GM23338 (cell line): ENCODE results near the gene NT5DC3. TPM values are rescaled to one million over a fixed set of nuclear protein-coding genes. Genes with fewer than 3 reads are reported as not detected.

Experiments used
- CREB1 ChIP-seq: fragments of 250-450 bp; sonication (Bioruptor Pico); IDR thresholded peaks from 2 replicates; pipeline ENCODE4 v1.5.0; 2020; ENCODE audit warnings: low read depth, mild to moderate bottlenecking, moderate library complexity
- EZH2phosphoT487 ChIP-seq: fragments of 200-600 bp; sonication (generic); IDR thresholded peaks from one replicate; pipeline ENCODE4 v1.8.1; 2018; ENCODE audit warnings: antibody characterized with exemption; ENCODE audit not compliant: unreplicated experiment
- JUNB ChIP-seq: IDR thresholded peaks from one replicate; pipeline ENCODE4 v1.6.1; 2016; ENCODE audit warnings: antibody characterized with exemption; ENCODE audit not compliant: unreplicated experiment
- NANOG ChIP-seq: IDR thresholded peaks from 2 replicates; pipeline ENCODE4 v1.6.1; 2016; ENCODE audit warnings: antibody characterized with exemption, borderline replicate concordance
- ZNF331 ChIP-seq: fragments of 250-450 bp; sonication (Bioruptor Pico); IDR thresholded peaks from 2 replicates; pipeline ENCODE4 v1.5.0; 2020; ENCODE audit warnings: low read depth, mild to moderate bottlenecking, moderate library complexity
- polyA plus RNA-seq: library from polyadenylated mRNA; unstranded; fragments of >200 nt; fragmentation: Nextera tagmentation; extraction: Ambion mirVana; gene quantifications from 2 replicates; pipeline ENCODE4 v1.2.1, GENCODE V29; 2016
- total RNA-seq: library from RNA; depleted of rRNA; stranded (reverse); fragments of >200 nt; shearing (Covaris generic); gene quantifications from 2 replicates; pipeline ENCODE4 v1.2.3, GENCODE V29; 2014
- TF ChIP-seq, protein P1 (sequence below): fragments of 250-450 bp; sonication (Bioruptor Pico); IDR thresholded peaks from 2 replicates; pipeline ENCODE4 v1.5.0; 2020; ENCODE audit warnings: mild to moderate bottlenecking, moderate library complexity
- TF ChIP-seq, protein P2 (sequence below): IDR thresholded peaks from one replicate; pipeline ENCODE4 v1.6.1; 2018; ENCODE audit warnings: antibody characterized with exemption; ENCODE audit not compliant: unreplicated experiment

NT5DC3 gene
- total and polyA plus RNA-seq, 2 experiments from 2014 or later, result 2.2 to 12.5 TPM

DNA sequence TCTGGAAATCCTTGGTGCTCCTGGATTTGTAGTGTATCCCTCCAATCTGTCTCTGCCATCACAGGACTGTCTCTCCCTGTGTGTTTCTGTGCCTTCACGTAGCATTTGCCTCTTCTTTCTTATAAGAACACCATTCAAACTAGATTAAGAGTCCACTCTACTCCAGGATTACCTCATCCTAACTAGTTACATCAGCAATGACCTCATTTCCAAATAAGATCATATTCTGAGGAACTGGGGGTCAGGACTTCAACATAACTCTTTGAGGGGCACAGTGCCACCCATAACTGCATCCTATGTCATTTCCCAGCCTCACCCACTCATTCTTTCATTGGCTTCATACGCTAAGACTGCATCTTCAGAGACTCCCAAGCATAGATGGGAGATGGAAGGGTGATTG is 106.2 kb downstream of the NT5DC3 start (continued):
- TF ChIP-seq, protein P1, sequence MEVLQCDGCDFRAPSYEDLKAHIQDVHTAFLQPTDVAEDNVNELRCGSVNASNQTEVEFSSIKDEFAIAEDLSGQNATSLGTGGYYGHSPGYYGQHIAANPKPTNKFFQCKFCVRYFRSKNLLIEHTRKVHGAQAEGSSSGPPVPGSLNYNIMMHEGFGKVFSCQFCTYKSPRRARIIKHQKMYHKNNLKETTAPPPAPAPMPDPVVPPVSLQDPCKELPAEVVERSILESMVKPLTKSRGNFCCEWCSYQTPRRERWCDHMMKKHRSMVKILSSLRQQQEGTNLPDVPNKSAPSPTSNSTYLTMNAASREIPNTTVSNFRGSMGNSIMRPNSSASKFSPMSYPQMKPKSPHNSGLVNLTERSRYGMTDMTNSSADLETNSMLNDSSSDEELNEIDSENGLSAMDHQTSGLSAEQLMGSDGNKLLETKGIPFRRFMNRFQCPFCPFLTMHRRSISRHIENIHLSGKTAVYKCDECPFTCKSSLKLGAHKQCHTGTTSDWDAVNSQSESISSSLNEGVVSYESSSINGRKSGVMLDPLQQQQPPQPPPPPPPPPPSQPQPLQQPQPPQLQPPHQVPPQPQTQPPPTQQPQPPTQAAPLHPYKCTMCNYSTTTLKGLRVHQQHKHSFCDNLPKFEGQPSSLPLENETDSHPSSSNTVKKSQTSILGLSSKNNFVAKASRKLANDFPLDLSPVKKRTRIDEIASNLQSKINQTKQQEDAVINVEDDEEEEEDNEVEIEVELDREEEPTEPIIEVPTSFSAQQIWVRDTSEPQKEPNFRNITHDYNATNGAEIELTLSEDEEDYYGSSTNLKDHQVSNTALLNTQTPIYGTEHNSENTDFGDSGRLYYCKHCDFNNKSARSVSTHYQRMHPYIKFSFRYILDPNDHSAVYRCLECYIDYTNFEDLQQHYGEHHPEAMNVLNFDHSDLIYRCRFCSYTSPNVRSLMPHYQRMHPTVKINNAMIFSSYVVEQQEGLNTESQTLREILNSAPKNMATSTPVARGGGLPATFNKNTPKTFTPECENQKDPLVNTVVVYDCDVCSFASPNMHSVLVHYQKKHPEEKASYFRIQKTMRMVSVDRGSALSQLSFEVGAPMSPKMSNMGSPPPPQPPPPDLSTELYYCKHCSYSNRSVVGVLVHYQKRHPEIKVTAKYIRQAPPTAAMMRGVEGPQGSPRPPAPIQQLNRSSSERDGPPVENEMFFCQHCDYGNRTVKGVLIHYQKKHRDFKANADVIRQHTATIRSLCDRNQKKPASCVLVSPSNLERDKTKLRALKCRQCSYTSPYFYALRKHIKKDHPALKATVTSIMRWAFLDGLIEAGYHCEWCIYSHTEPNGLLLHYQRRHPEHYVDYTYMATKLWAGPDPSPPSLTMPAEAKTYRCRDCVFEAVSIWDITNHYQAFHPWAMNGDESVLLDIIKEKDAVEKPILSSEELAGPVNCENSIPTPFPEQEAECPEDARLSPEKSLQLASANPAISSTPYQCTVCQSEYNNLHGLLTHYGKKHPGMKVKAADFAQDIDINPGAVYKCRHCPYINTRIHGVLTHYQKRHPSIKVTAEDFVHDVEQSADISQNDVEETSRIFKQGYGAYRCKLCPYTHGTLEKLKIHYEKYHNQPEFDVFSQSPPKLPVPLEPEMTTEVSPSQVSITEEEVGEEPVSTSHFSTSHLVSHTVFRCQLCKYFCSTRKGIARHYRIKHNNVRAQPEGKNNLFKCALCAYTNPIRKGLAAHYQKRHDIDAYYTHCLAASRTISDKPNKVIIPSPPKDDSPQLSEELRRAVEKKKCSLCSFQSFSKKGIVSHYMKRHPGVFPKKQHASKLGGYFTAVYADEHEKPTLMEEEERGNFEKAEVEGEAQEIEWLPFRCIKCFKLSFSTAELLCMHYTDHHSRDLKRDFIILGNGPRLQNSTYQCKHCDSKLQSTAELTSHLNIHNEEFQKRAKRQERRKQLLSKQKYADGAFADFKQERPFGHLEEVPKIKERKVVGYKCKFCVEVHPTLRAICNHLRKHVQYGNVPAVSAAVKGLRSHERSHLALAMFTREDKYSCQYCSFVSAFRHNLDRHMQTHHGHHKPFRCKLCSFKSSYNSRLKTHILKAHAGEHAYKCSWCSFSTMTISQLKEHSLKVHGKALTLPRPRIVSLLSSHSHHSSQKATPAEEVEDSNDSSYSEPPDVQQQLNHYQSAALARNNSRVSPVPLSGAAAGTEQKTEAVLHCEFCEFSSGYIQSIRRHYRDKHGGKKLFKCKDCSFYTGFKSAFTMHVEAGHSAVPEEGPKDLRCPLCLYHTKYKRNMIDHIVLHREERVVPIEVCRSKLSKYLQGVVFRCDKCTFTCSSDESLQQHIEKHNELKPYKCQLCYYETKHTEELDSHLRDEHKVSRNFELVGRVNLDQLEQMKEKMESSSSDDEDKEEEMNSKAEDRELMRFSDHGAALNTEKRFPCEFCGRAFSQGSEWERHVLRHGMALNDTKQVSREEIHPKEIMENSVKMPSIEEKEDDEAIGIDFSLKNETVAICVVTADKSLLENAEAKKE, result no peak
- TF ChIP-seq ZNF331 (CRISPR knock-in tag) (no peak), EZH2phosphoT487 (no peak), CREB1 (CRISPR knock-in tag) (no peak), JUNB (no peak), NANOG (no peak)
- TF ChIP-seq, protein P2, sequence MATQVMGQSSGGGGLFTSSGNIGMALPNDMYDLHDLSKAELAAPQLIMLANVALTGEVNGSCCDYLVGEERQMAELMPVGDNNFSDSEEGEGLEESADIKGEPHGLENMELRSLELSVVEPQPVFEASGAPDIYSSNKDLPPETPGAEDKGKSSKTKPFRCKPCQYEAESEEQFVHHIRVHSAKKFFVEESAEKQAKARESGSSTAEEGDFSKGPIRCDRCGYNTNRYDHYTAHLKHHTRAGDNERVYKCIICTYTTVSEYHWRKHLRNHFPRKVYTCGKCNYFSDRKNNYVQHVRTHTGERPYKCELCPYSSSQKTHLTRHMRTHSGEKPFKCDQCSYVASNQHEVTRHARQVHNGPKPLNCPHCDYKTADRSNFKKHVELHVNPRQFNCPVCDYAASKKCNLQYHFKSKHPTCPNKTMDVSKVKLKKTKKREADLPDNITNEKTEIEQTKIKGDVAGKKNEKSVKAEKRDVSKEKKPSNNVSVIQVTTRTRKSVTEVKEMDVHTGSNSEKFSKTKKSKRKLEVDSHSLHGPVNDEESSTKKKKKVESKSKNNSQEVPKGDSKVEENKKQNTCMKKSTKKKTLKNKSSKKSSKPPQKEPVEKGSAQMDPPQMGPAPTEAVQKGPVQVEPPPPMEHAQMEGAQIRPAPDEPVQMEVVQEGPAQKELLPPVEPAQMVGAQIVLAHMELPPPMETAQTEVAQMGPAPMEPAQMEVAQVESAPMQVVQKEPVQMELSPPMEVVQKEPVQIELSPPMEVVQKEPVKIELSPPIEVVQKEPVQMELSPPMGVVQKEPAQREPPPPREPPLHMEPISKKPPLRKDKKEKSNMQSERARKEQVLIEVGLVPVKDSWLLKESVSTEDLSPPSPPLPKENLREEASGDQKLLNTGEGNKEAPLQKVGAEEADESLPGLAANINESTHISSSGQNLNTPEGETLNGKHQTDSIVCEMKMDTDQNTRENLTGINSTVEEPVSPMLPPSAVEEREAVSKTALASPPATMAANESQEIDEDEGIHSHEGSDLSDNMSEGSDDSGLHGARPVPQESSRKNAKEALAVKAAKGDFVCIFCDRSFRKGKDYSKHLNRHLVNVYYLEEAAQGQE, result no peak
